GM21447 (cell line): ENCODE measurements around the gene TGDS.
"Not testable (repeated sequence)": the region's sequence is repeated elsewhere in the genome, so short reads cannot be mapped to it uniquely, and the experiment has no call there.

Experiments
- ATAC-seq: cut with Tn5 transposase; IDR thresholded peaks from one replicate; pipeline ENCODE4 v1.9.1; 2021; ENCODE audit not compliant: unreplicated experiment

TGDS gene, protein sequence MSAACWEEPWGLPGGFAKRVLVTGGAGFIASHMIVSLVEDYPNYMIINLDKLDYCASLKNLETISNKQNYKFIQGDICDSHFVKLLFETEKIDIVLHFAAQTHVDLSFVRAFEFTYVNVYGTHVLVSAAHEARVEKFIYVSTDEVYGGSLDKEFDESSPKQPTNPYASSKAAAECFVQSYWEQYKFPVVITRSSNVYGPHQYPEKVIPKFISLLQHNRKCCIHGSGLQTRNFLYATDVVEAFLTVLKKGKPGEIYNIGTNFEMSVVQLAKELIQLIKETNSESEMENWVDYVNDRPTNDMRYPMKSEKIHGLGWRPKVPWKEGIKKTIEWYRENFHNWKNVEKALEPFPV

DNA sequence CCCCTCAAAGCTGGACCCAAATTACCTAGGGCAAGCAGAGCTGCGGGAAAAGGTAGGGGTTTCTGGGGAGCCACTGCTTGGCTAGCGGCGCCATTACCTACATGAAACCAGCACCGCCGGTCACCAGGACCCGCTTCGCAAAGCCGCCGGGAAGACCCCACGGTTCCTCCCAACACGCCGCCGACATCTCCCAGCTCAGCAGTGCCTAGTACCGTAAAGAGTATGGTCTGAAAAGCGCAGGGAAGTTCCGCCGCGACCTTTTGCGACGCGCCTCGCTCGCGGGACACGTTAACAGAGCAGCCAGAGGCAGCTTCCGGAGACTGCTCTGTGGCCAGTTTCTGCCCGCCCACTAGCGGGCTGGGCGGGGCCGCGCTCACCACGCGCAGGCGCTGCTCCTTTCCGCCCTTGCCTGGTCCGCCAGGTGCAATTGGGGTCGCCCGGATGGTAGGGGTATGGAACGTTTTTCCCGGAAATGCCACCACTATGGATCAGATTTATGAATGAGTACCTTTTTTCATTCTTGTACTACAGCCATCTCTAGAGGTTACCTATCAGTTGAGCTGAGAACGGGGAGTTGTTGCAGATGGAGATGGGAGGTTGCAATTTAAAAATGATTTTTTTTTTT, at the start of gene TGDS:
Gene TGDS (minus strand): TSS at position 203 of the 625 bp plus-strand sequence. CDS start 16 bp downstream, at position 187.
- ATAC-seq: peak; percentile 95

DNA sequence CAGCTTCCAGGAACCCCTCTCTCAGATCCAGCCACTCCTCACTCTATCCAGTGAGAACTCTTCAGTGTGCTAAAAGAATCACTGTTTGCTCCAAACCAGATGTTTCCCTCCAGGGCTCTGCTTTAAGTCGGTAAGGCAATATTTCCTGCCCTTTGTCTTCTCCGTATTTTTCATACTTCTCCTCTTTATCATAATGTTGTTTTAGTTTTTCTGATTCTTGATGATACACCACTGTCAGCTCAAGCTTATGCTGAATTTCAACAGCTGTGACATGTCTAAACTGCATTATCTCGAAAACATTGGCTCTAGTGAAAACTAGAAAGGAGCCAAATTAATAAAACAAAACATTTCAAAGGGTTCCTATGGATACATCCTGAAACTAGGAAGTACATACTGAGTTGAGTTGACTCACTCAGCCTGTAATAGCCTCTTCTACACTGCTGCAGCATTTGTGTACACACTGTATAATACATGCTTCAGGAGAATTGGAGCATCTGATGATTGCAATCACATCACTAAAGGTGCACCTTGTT, 45.5 kb upstream of the TGDS start:
- no peak for ATAC-seq

DNA sequence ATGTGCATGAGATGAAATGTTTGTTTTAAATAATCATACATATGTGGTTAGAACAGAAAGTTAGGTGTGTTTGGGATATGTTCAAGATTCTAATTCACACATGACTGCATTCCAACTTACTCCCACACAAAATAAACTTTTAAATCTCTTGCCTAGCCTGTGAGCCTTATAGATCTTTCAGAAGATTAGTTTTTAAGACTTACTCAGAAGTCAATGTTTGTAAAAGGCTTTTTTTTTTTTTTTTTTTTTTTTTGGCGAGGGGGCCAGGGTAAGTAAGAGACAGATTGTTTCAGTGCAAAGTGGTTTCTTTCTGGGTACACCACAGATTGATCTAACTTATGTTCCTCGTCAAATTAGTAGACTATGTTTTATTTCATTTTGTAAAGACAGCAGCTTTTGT, 44.8 kb upstream of the TGDS start:
- no peak for ATAC-seq

DNA sequence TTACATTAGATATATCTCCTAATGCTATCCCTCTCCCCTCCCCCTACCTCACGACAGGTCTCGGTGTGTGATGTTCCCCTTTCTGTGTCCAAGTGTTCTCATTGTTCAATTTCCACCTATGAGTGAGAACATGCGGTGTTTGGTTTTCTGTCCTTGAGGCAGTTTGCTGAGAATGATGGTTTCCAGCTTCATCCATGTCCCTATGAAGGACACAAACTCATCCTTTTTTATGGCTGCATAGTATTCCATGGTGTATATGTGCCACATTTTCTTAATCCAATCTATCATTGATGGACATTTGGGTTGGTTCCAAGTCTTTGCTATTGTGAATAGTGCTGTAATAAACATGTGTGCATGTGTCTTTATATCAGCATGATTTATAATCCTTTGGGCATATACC, 41.7 kb upstream of the TGDS start:
- not testable (repeated sequence) for ATAC-seq

DNA sequence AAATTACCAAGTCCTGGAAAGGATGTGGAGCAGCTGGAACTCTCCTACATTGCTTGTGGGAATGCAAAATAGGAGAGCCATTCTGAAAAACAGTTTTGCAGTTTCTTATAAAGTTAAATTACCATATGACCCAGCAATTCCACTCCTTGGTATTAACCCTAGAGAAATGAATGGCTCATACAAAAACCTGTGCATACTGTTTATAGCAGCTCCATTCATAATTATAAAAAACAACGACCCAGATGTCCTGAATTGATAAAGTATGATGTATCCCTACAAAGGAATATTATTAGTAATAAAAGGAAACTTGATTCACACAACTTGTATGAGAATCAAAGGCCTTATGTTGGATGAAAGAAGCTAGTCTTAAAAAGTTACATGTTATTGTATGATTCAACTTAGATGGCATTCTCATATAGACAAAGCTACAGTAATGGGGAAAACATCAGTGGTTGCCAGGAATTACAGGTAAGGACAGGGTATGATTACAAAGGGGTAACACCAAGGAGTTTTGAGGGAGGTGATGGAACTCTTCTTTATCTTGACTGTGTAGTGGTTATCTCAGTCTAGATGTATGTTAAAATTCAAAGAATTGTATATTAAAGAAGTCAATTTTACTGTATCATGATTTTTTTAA, 41.1 kb upstream of the TGDS start:
- ATAC-seq: no peak

DNA sequence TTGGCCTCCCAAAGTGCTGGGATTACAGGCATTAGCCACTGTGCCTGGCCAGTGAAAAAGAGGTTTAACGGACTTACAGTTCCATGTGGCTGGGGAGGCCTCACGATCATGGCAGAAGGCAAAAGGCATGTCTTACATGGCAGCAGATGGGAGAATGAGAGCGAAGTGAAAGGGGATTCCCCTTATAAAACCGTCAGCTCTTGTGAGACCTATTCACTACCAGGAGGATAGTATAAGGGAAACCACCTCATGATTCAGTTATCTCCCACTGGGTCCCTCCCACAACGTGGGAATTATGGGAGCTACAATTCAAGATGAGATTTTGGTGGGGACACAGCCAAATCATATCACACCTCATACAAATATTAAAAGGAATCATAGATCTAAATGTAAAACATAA, 40.1 kb upstream of the TGDS start:
- not testable (repeated sequence) for ATAC-seq

DNA sequence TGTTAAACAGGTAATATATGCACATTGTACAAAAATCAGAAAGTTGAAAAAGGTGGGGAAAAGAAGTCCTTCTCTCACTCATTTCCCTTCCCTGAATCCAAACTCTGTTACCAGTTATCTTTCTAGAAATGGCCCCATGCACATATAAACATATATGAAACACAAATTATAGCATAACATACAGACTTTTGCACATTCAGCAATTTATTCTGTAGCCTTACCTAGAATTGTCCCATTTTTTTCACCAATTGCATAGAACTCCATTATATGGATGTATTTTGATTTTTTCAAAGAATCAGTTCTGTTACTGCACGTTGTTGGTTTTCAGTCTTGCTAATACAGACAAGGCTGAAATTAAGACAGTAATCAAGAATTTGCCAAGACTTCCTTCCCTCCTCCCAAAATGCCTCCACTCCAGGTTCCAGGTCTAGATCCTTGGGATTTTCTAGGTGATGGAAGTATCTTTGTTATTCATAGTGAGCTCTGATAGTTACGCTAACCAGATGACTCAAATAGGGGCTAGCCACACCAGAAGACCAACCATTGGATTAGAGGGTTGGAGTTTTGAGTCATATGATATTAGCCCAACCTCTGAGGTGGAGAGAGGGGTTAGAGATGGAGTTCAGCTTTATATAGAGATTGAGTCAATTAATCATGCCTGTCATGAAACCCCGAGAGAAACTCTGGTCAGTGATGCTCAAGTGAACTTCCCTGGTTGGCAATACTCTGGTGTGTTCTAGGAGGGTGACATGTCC, 36.5 kb upstream of the TGDS start:
- ATAC-seq: no peak

DNA sequence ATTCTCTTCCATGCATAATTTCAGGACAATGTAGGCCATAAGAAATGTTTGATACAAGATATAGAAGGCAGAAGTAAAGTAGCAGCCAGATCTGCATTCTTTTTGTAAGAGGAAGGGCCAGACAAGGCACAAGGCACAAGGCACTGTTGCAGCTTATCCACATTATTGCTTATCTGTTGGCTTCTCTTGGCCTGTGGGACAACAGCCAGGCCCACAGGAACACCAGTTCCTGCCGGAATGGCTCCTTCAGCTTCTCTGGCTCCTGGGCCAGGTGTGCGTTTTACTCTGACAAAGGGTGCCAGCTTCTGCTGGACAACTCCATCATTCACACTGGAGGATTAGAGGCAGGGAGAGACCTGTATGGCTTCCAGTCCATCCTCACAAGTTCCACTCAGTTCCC, 34.9 kb upstream of the TGDS start:
- no peak for ATAC-seq

DNA sequence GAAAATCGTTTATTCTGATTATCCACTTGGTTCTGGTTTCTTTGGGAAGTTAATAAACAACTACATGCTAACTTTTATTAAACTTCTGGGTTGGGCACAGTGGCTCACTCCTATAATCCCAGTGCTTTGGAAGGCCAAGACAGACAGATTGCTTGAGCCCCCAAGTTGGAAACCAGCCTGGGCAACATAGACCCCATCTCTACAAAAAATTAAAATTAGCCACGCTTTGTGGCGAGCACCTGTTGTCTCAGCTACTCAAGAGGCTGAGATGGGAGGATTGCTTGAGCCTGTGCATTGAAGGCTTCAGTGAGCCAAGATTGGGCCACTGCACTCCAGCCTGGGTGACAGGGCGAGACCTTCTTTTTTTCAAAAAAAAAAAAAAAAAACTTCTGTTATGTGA, 27.4 kb upstream of the TGDS start:
- no peak for ATAC-seq

DNA sequence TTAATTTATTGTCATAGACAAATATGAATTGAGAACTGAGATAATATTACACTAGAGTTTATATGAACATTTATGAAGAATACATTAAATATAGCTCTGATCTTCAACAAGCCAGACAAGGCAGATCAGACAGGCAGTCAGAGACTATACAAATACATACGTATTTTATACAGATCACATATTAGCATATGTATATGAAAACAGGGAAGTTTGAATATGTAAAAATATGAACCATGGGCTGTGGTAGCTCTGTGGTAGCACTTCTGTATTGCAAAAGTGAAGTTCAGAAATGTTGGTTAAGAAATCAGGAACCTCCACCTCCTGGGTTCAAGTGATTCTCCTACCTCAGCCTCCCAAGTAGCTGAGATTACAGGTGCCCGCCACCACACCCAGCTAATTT, 26.4 kb upstream of the TGDS start:
- ATAC-seq: no peak

DNA sequence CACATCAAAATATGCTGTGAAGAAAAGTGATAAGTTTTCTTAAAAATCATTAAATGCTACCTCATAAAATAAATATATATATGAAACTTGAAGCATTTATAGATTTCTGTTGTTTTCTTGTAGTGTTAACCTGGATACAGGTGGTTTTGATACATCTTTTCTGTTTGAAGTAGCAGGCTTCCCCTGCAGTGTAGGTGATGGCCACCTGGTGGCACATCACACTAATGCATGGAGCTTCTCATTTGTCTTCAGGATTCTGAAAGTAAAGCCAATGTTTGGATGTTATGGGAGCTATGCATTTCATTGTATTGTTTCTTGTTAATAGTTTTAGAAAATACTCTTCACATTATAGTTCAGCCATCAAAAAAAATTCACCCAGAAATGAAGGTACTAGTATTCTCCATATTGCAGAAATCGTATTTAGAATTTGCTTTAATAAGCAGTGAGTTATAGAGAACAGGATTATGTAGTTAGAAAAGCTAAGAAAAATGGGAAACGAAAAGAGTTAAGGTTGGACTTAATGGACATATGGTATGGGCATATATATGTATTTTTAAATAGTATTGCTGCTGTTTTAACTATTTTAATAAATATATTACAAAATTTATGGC, 24.4 kb upstream of the TGDS start:
- peak; percentile 77 for ATAC-seq

DNA sequence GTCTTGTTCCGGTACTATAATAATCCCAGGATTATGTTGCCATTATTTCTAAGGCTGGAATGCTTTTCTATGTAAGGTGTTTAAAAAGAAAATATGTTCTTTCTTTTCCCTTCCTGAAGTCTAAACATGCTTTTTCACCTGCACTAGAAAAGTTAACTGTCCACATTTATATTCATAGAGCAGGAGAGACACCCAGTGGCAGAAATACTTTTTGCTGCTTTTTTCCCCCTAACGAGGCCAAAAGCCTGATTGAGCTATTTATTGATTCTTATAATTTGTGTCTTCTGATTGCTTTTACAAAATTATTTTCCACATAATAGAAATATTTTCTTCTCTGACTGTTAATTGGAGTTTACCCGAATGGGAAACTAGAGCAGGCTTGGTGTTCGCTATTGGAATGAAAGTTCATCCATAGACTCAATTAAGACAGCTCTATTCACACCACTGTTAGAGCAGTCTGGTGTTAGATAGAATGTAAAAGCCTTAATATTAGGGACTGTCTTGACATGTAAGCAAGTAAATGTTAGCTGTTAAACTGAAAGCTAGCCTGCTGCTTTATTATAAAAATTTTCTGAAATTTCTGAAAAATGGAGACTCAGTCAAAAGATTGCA, 21.5 kb upstream of the TGDS start:
- peak; percentile 55 for ATAC-seq

DNA sequence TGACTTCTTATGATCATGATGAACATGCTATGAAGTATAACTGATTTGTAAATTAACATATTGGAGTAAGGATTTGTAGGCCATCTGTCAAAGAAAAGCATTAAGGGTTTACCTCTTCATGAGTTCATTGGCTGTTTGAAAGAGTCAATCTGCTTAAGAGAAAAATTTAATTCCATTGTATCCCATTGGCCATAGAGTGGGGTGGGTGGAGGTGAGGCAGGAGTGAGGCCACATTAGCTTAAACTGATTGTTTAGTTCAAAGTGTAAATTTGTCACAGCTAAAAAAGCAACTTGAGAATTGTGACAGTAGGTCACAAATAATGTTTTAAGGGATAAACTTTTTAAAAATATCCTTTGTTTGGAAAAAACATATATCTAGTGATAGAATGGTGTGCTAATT, 17.1 kb upstream of the TGDS start:
- ATAC-seq: no peak

DNA sequence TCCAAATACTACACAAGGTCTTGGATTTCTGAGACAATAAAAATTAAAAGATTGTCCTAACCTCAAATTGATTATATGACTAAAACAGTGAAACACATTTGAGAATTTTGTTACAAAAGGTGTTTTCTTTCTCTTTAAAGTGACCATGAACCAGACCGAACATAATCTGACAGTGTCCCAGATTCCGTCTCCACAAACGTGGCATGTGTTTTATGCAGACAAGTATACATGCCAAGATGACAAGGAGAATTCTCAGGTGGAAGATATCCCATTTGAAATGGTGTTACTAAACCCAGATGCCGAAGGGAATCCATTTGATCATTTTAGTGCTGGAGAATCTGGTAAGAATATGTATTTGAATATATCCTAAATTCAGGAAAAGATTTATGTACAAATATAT, 16.1 kb upstream of the TGDS start:
- no peak for ATAC-seq

DNA sequence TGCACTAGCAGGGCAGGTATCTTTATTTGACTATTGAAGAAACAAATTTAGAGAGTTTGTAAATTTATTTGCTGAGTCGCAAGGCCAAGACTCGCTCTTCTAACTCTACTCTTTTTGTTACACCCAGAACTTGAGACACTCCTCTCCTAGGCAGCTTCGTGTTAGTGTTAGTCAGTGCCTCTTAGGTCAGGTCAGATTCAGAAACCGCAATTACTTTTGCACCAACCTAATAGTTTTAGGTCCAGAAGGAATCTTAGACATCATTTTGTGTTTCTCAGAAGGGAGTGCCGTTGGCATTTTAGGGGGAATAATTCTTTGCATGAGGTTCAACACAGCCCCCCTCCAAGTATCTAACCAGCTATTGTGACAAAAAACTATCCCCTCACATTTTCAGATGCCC, 14.5 kb upstream of the TGDS start:
- ATAC-seq: no peak

DNA sequence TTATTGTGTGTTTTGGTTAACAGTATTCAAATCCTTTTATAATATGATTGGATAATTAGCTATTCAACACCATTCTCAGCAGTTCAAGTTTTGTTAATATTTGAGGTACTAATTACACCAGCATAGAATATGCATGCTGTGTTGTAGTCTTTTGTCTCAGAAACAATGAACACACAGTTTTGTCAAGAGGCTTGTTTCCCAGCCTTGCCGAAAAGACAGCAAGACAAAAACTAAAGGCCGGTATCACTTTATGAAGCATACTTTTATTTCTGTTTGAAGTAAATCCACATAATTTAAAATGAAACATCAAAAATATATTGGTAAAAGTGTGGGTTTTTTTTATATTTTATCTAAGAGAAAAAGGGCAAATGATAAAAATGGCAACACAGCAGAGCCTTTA, 13.2 kb upstream of the TGDS start:
- no peak for ATAC-seq

DNA sequence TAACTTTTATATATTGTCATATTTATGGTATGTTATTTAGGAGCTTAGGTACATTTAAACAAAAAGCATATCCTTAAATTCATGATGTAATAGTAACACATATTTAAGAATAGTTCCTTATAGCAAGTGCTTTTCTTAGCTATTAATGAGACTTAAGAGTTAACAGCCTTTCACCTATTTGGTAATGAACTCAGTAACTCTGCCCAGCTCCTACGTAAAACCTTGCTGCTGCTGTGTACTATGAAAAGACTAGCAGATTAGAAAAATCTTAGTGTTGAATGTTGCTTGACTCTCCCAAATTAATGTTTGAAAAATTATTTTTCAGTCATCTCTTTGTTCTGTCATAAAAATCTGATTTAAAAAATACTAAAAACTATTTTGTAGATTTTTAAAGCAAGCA, 12.6 kb upstream of the TGDS start:
- ATAC-seq: no peak

DNA sequence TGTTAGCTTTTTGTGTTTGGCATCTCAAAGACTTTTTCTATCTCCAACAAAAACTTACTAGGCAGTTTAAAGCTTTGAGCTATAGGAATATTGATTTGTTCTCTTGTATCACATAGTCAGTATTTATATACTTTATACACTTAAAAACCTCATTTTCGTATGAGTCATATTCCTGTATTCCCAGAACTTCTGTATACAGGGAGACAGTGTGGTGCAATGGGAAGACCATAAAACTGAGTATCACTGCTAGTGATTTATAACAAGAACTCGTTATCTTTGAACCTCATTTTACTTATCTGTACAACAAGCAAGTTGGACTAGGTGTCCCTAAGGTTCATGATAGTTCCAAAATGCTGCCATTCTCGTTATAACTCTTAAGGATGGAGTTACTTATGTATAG, 12.0 kb upstream of the TGDS start:
- ATAC-seq: no peak

DNA sequence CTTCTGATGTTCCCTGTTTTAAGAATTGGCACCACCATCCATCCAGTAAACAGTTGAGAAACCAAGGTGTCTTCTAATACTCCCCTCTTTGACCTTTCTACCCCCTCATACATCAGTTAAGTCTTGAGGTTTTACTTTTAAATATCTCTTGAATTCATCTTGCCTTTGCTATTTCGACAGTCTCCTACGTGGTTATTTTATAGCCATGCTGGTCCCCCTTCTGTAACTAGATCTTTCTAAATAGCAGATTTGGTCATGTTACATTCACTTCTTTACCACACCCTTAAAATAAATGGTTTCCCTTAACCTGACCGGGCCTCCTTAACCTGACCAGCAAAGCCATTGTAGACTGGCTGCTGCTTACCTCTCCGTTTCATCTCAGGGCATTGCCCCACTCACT, 11.1 kb upstream of the TGDS start:
- ATAC-seq: no peak

DNA sequence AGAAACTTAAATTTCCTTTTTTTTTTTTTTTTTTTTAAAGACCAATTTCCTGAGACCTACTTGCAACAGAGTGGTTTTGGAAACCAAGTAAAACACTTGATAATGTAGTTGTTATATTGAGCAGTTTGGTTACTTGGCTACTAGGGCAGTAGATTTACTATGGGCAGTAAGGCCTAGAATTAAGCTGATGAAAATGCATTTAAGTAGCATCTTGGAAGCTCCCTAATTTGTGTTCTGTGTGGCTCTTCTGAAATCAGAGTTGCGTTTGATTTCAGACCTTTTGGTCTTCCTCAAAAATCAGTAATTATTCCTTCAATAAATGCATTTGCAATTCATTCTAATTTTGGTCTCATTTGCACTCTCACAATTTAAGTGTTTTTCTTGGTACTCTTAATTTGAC, 6.5 kb upstream of the TGDS start:
- ATAC-seq: no peak
